A549 (cell line): Measurements from ENCODE around the gene METTL23. TPM values are rescaled to one million over a fixed set of nuclear protein-coding genes. Genes with fewer than 3 reads are reported as not detected.

Experiments
- ATAC-seq, 2 experiments: fragments of 200-7000 bp in 1 of 2; fragments of >200 bp in 1 of 2; cut with Nextera tagmentation in 1 of 2; cut with Tn5 transposase in 1 of 2; 3 replicates each; pipeline versions ENCODE4 v1.8.0 to v1.9.1; 2018 to 2020; ENCODE audit warnings: mild to moderate bottlenecking in 1 of 2, moderate library complexity in 1 of 2
- CTCF ChIA-PET: fragments of 300-600 bp; sonication (Branson Sonifier 250); formaldehyde crosslinking; extraction: SDS; loops from one replicate; lab custom pipeline; 2021; ENCODE audit warnings: antibody characterized with exemption, inconsistent platforms; lab: Yijun Ruan, JAX
- POLR2A ChIA-PET: fragments of 350-600 bp; formaldehyde crosslinking; extraction: SDS; loops from one replicate; lab custom pipeline; 2021; ENCODE audit warnings: antibody characterized with exemption, inconsistent platforms; lab: Yijun Ruan, JAX
- DNase-seq, 2 experiments: peaks; one replicate each; pipeline versions ENCODE4 v3.0.0 to v3.0.0-alpha.2; 2011 to 2016; ENCODE audit warnings: low read depth in 1 of 2, low spot score in 1 of 2
- FAIRE-seq: peaks from 2 replicates; lab custom pipeline; 2011; peaks lifted over from hg19 to GRCh38; lab: Jason Lieb, UNC
- H3K27ac ChIP-seq, 2 experiments: fragments of >200 bp; sonication (Bioruptor Twin); formaldehyde crosslinking; 3 replicates each; pipeline ENCODE4 v1.5.1; 2016 to 2017
- H3K4me1 ChIP-seq: fragments of >200 bp; sonication (Bioruptor Twin); formaldehyde crosslinking; 3 replicates; pipeline ENCODE4 v1.6.1; 2016
- H3K4me2 ChIP-seq: fragments of >200 bp; sonication (Bioruptor Twin); formaldehyde crosslinking; 3 replicates; pipeline ENCODE4 v1.6.1; 2016
- H3K4me3 ChIP-seq: fragments of >200 bp; sonication (Bioruptor Twin); formaldehyde crosslinking; 3 replicates; pipeline ENCODE4 v1.5.1; 2016
- H3K9me3 ChIP-seq: fragments of >200 bp; sonication (Bioruptor Twin); formaldehyde crosslinking; 3 replicates; pipeline ENCODE4 v1.6.1; 2016
- CHD4 ChIP-seq: fragments of 200-600 bp; sonication (generic); IDR thresholded peaks from 2 replicates; pipeline ENCODE4 v1.6.1; 2016; ENCODE audit warnings: antibody characterized with exemption, mild to moderate bottlenecking, borderline replicate concordance
- E2F6 ChIP-seq: IDR thresholded peaks from 2 replicates; pipeline ENCODE4 v1.6.1; 2012; ENCODE audit warnings: low read depth, borderline replicate concordance
- FOSL2 ChIP-seq, 2 experiments: fragments of 450-650 bp in 1 of 2; fragments of >200 bp in 1 of 2; sonication (Bioruptor Twin) in 1 of 2; formaldehyde crosslinking; IDR thresholded peaks; 2 replicates each; pipeline versions ENCODE4 v1.5.0 to v1.6.1; 2016 to 2020; ENCODE audit warnings: mild to moderate bottlenecking in 1 of 2, moderate library complexity in 1 of 2
- HDAC2 ChIP-seq: fragments of 200-600 bp; sonication (generic); IDR thresholded peaks from 2 replicates; pipeline ENCODE4 v1.6.1; 2016
- HMGXB4 ChIP-seq: fragments of 250-450 bp; sonication (Bioruptor Pico); IDR thresholded peaks from 2 replicates; pipeline ENCODE4 v1.5.0; 2021; ENCODE audit warnings: mild to moderate bottlenecking, moderate library complexity, borderline replicate concordance
- HOXB5 ChIP-seq: fragments of 250-450 bp; sonication (Bioruptor Pico); IDR thresholded peaks from 2 replicates; pipeline ENCODE4 v1.5.0; 2020; ENCODE audit warnings: mild to moderate bottlenecking, moderate library complexity
- NR3C1 ChIP-seq: fragments of >200 bp; sonication (Bioruptor Twin); formaldehyde crosslinking; IDR thresholded peaks from 3 replicates; pipeline ENCODE4 v1.6.1; 2017
- RARB ChIP-seq: fragments of 250-450 bp; sonication (Bioruptor Pico); IDR thresholded peaks from 2 replicates; pipeline ENCODE4 v1.8.0; 2021; ENCODE audit warnings: mild to moderate bottlenecking, moderate library complexity
- RCOR1 ChIP-seq: fragments of 150-350 bp; IDR thresholded peaks from 2 replicates; pipeline ENCODE4 v1.6.1; 2014; ENCODE audit warnings: antibody characterized with exemption, low read length, low read depth
- ZFP36 ChIP-seq: fragments of 450-650 bp; IDR thresholded peaks from 2 replicates; pipeline ENCODE4 v1.6.1; 2014; ENCODE audit warnings: borderline replicate concordance; ENCODE audit not compliant: partially characterized antibody
- ZSCAN20 ChIP-seq: fragments of 250-450 bp; sonication (Bioruptor Pico); IDR thresholded peaks from 2 replicates; pipeline ENCODE4 v1.8.0; 2022; ENCODE audit warnings: mild to moderate bottlenecking, moderate library complexity
- WGBS: methylation state at CpG from one replicate; pipeline ENCODE4 v1.1.6; 2017; ENCODE audit errors: missing lambda C conversion rate; 5-methylcytosine and 5-hydroxymethylcytosine counted together
- polyA plus RNA-seq, 4 experiments: library from polyadenylated mRNA; depleted of rRNA in 3 of 4; stranded (reverse); fragments of >200 nt; fragmentation: RNase III in 1 of 4; extraction: RNeasy Plus Mini Kit Qiagen cat#74134 plus additional on column Dnase treatment in 1 of 4; gene quantifications; 2 replicates in 3 of 4; 3 replicates in 1 of 4; pipeline ENCODE4 v1.2.3, GENCODE V29; 2011 to 2017
- TF ChIP-seq, protein P1 (sequence below): fragments of >200 bp; sonication (Bioruptor Twin); formaldehyde crosslinking; IDR thresholded peaks from 2 replicates; pipeline ENCODE4 v1.6.1; 2016
- TF ChIP-seq, protein P2 (sequence below): fragments of 250-450 bp; sonication (Bioruptor Pico); IDR thresholded peaks from 2 replicates; pipeline ENCODE4 v1.5.0; 2020; ENCODE audit warnings: low read depth, mild to moderate bottlenecking, moderate library complexity
- TF ChIP-seq, protein P3 (sequence below): fragments of 200-600 bp; sonication (generic); IDR thresholded peaks from 2 replicates; pipeline ENCODE4 v1.6.1; 2016; ENCODE audit warnings: antibody characterized with exemption, mild to moderate bottlenecking, moderate library complexity

METTL23 gene
- polyA plus RNA-seq, 2 of the 4 experiments (the other 2 are of a cell fraction): 64.9 to 120 TPM

DNA sequence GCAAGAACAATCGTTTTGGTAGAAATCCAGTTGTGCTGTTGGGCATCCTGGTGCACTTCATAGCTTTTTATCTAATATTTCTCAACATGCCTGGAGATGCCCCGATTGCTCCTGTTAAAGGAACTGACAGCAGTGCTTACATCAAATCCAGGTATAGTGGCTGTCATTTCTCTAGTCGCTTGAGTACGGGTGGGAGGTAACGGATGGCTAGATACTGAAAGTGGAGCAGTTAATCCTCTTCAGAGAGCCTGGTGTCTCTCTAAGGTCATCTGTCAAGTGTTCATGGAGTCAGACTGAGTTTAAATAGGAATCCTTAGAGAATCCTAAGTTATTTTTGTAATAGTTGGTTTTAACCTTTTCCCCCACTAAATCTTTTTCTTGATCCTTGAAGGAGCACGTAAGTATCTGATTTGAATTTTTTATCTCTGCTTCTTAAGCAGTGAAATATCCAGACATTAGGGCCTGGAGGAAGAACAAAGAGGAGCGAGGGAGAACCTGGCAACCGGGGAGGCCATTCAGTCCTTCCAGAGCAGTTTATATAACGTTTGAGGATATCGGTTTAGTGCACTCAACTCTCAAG, 48.5 kb downstream of the METTL23 start (continued):
- TF ChIP-seq HMGXB4 (CRISPR knock-in tag): no peak

DNA sequence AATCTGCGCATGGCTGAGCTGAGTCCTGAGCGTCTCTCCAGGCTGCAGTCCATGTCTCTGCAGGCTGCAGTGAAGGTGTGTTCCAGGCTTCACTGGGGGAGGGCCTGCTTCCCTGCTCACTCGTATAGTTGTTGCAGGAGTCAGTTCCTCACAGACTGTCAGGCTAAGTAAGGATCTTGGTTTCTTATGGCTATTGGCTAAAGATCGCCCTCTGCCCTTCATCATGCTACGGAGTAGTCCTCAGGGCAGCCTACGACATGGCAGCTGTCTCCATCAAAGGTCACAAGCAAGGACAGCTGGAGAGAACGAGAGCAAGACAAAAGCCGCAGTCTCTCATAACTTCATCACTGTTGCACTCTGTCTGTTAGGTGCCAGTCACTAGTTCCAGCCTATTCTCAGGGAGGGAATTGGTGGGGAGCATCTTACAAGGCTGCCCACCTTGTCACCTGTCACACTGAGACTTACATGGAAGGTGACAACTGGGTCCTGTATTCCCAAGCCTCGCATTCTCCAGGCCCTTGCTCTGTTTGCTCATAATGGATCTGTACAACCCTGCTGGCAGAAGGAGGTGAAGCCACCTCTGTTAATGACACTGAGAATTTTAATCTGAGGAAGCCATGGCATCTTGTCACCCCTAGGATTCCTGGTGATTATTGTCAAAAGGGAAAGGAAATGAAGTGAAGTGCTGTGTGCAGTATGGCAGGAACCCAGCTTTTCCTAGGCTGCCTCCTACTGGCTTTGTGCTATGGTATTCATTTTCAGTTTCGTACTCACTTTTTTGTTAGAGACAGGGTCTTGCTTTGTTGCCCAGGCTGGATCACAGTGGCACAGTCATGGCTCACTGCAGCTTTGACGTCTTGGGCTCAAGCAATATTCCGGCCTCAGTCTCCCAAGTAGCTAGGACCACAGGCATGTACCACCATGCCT, 54.7 kb downstream of the METTL23 start:
- DNase-seq: no peak
- no peak overlapping the region for H3K4me3 ChIP-seq
- peak; percentile 57 to 59 for ATAC-seq
- H3K27ac ChIP-seq: no peak overlapping the region
- no peak for TF ChIP-seq E2F6
- TF ChIP-seq RARB (CRISPR knock-in tag): no peak
- TF ChIP-seq, protein P1, sequence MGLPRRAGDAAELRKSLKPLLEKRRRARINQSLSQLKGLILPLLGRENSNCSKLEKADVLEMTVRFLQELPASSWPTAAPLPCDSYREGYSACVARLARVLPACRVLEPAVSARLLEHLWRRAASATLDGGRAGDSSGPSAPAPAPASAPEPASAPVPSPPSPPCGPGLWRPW: no peak
- TF ChIP-seq, protein P2, sequence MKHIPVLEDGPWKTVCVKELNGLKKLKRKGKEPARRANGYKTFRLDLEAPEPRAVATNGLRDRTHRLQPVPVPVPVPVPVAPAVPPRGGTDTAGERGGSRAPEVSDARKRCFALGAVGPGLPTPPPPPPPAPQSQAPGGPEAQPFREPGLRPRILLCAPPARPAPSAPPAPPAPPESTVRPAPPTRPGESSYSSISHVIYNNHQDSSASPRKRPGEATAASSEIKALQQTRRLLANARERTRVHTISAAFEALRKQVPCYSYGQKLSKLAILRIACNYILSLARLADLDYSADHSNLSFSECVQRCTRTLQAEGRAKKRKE: no peak
- no peak for TF ChIP-seq FOSL2 (IDR thresholded peaks at IDR 0.05)
- no peak for TF ChIP-seq FOSL2 (CRISPR knock-in tag; IDR thresholded peaks at IDR 0.05)
- no peak for TF ChIP-seq NR3C1
- TF ChIP-seq HDAC2: no peak
- TF ChIP-seq, protein P3, sequence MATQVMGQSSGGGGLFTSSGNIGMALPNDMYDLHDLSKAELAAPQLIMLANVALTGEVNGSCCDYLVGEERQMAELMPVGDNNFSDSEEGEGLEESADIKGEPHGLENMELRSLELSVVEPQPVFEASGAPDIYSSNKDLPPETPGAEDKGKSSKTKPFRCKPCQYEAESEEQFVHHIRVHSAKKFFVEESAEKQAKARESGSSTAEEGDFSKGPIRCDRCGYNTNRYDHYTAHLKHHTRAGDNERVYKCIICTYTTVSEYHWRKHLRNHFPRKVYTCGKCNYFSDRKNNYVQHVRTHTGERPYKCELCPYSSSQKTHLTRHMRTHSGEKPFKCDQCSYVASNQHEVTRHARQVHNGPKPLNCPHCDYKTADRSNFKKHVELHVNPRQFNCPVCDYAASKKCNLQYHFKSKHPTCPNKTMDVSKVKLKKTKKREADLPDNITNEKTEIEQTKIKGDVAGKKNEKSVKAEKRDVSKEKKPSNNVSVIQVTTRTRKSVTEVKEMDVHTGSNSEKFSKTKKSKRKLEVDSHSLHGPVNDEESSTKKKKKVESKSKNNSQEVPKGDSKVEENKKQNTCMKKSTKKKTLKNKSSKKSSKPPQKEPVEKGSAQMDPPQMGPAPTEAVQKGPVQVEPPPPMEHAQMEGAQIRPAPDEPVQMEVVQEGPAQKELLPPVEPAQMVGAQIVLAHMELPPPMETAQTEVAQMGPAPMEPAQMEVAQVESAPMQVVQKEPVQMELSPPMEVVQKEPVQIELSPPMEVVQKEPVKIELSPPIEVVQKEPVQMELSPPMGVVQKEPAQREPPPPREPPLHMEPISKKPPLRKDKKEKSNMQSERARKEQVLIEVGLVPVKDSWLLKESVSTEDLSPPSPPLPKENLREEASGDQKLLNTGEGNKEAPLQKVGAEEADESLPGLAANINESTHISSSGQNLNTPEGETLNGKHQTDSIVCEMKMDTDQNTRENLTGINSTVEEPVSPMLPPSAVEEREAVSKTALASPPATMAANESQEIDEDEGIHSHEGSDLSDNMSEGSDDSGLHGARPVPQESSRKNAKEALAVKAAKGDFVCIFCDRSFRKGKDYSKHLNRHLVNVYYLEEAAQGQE: no peak
- TF ChIP-seq CHD4: no peak
- no peak for TF ChIP-seq HOXB5 (CRISPR knock-in tag)
- no peak for TF ChIP-seq RCOR1
- TF ChIP-seq ZFP36: no peak
- TF ChIP-seq ZSCAN20 (CRISPR knock-in tag): no peak
- WGBS: 80% methylated on average over 12 of the region's 12 CpGs
- ChIA-PET CTCF (interaction anchor here (0.5 to 2.1 kb wide), 13 partner anchors 9 to 307 kb away, joined by 3 to 9 read pairs (median 3); no protein-coding TSS in a partner anchor), POLR2A (no interaction called here)
- no peak overlapping the region for H3K4me2 ChIP-seq
- FAIRE-seq: no peak
- H3K9me3 ChIP-seq: no peaks in the 10 kb centered on the region
- no peaks in the 10 kb centered on the region for H3K4me1 ChIP-seq
